Activated CD8-positive, alpha-beta T cell treated with anti-CD3 and anti-CD28 coated beads, Interleukin-2, amount 10 ng/mL, durations not matched to agents 7 days and 5 days (primary cell): ENCODE results near the gene ZNF385C. TPM values are rescaled to one million over a fixed set of nuclear protein-coding genes. Genes with fewer than 3 reads are reported as not detected.

Experiments used
- ATAC-seq: fragments of 150-1000 bp; cut with Tn5 transposase; one replicate; pipeline ENCODE4 v1.10.0; 2021; ENCODE audit warnings: moderate library complexity
- CTCF ChIA-PET: fragments of 350-600 bp; sonication (Branson Sonifier 250); formaldehyde crosslinking; loops from one replicate; lab custom pipeline; 2021; ENCODE audit warnings: antibody characterized with exemption; lab: Charles Lee
- POLR2A ChIA-PET: fragments of 350-600 bp; sonication (Branson Sonifier 250); formaldehyde crosslinking; loops from one replicate; lab custom pipeline; 2021; ENCODE audit warnings: antibody characterized with exemption; lab: Charles Lee
- DNase-seq: peaks from one replicate; pipeline ENCODE4 v3.0.0-alpha.2; 2020
- H3K27ac Mint-ChIP-seq: one replicate; pipeline ENCODE4 v1.8.0; 2021; ENCODE audit warnings: mild to moderate bottlenecking, mixed read lengths
- H3K27me3 Mint-ChIP-seq: one replicate; pipeline ENCODE4 v1.8.0; 2021; ENCODE audit warnings: low read depth, mixed read lengths
- H3K36me3 Mint-ChIP-seq: one replicate; pipeline ENCODE4 v1.8.0; 2021; ENCODE audit warnings: low read depth, mixed read lengths
- H3K4me1 Mint-ChIP-seq: one replicate; pipeline ENCODE4 v1.8.0; 2021; ENCODE audit warnings: low read depth, mixed read lengths
- H3K4me3 Mint-ChIP-seq: one replicate; pipeline ENCODE4 v1.8.0; 2021; ENCODE audit warnings: mild to moderate bottlenecking, mixed read lengths
- H3K9me3 Mint-ChIP-seq: one replicate; pipeline ENCODE4 v1.8.0; 2022; ENCODE audit warnings: mixed read lengths; ENCODE audit not compliant: insufficient read depth
- total RNA-seq, 2 experiments: library from RNA; stranded (reverse); gene quantifications; one replicate each; pipeline ENCODE4 v1.2.3, GENCODE V29; 2021

The ZNF385C gene
- total RNA-seq, 2 experiments from 2014 or later: 0.23 to 0.47 TPM

GRCh38 chr17:42002175-42002791 lies 96.0 kb downstream of the ZNF385C start:
- CTCF ChIA-PET: interaction anchor here (0.8 to 1.9 kb wide), 4 partner anchors 16 to 320 kb away, joined by 4 to 5 read pairs (median 4); partner anchors contain the start of gene NKIRAS2
- DNase-seq (no peak), ATAC-seq (no peak)
- Mint-ChIP-seq H3K4me3 (no peak overlapping the region), H3K4me1 (peaks cover 17% of the 10 kb centered on the region), H3K9me3 (no peaks in the 10 kb centered on the region), H3K36me3 (peaks cover 42% of the 10 kb centered on the region), H3K27me3 (no peaks in the 10 kb centered on the region), H3K27ac (no peak overlapping the region)
- POLR2A ChIA-PET: interaction anchor here (2.4 kb wide), 1 partner anchor 15 kb away, joined by 7 read pairs; the partner anchor contains the start of gene DNAJC7

- ATAC-seq (no peak), DNase-seq (no peak)
- Mint-ChIP-seq H3K27ac (no peak overlapping the region), H3K4me3 (no peak overlapping the region), H3K9me3 (no peaks in the 10 kb centered on the region), H3K36me3 (peaks cover 43% of the 10 kb centered on the region), H3K27me3 (no peaks in the 10 kb centered on the region), H3K4me1 (peaks cover 14% of the 10 kb centered on the region)
- POLR2A ChIA-PET: interaction anchor here (2.4 kb wide), 1 partner anchor 15 kb away, joined by 7 read pairs; the partner anchor contains the start of gene DNAJC7
- CTCF ChIA-PET: interaction anchor here (1.1 to 1.9 kb wide), 2 partner anchors 18 to 22 kb away, joined by 4 to 5 read pairs; partner anchors contain the start of gene NKIRAS2
Measured at GRCh38 chr17:42001729-42002128, 96.5 kb downstream of the ZNF385C start.

GRCh38 chr17:42000413-42001133 lies 97.7 kb downstream of the ZNF385C start:
- Mint-ChIP-seq H3K9me3 (no peaks in the 10 kb centered on the region), H3K27me3 (no peaks in the 10 kb centered on the region), H3K4me1 (peaks cover 17% of the 10 kb centered on the region), H3K4me3 (no peak overlapping the region), H3K36me3 (peaks cover 53% of the 10 kb centered on the region), H3K27ac (peak overlapping the region; percentile 6)
- POLR2A ChIA-PET: interaction anchor here (1.3 to 2.4 kb wide), 3 partner anchors 16 to 17 kb away, joined by 3 to 7 read pairs (median 4); partner anchors contain the start of gene DNAJC7
- CTCF ChIA-PET: interaction anchor here (0.7 to 1.9 kb wide), 4 partner anchors 19 to 234 kb away, joined by 3 to 5 read pairs (median 4); partner anchors contain the start of gene NKIRAS2
- no peak for DNase-seq
- ATAC-seq: no peak

GRCh38 chr17:41998497-41998896 lies 99.8 kb downstream of the ZNF385C start:
- Mint-ChIP-seq H3K4me1 (peaks cover 3% of the 10 kb centered on the region), H3K27ac (no peak overlapping the region), H3K27me3 (no peaks in the 10 kb centered on the region), H3K36me3 (peaks cover 64% of the 10 kb centered on the region), H3K9me3 (no peaks in the 10 kb centered on the region), H3K4me3 (no peak overlapping the region)
- POLR2A ChIA-PET: interaction anchor here (0.9 kb wide), 1 partner anchor 10 kb away, joined by 3 read pairs; no protein-coding TSS in a partner anchor
- CTCF ChIA-PET: interaction anchor here (1.3 kb wide), 1 partner anchor 36 kb away, joined by 6 read pairs; no protein-coding TSS in a partner anchor
- DNase-seq (no peak), ATAC-seq (no peak)

- CTCF ChIA-PET: interaction anchor here (1.6 kb wide), 2 partner anchors 21 to 23 kb away, joined by 4 to 5 read pairs; partner anchors contain the start of gene NKIRAS2
- POLR2A ChIA-PET: no interaction called here
- no peak overlapping the region for H3K4me3 Mint-ChIP-seq
Measured at GRCh38 chr17:41996855-41997164, 101.5 kb downstream of the ZNF385C start.

GRCh38 chr17:41992576-41992975 lies 105.7 kb downstream of the ZNF385C start:
- peaks cover 3% of the 10 kb centered on the region for H3K4me1 Mint-ChIP-seq
- H3K27me3 Mint-ChIP-seq: no peaks in the 10 kb centered on the region
- no peak for ATAC-seq
- H3K27ac Mint-ChIP-seq: no peak overlapping the region
- no peaks in the 10 kb centered on the region for H3K9me3 Mint-ChIP-seq
- no peak for DNase-seq
- POLR2A ChIA-PET: no interaction called here
- H3K36me3 Mint-ChIP-seq: peaks cover 69% of the 10 kb centered on the region
- CTCF ChIA-PET: interaction anchor here (1.1 kb wide), 2 partner anchors 11 to 30 kb away, joined by 3 to 4 read pairs; no protein-coding TSS in a partner anchor
- no peak overlapping the region for H3K4me3 Mint-ChIP-seq

More at GRCh38 chr17:41996855-41997164, 101.5 kb downstream of the ZNF385C start:
- Mint-ChIP-seq H3K9me3 (no peaks in the 10 kb centered on the region), H3K4me1 (peaks cover 3% of the 10 kb centered on the region), H3K27me3 (no peaks in the 10 kb centered on the region), H3K27ac (no peak overlapping the region), H3K36me3 (peaks cover 64% of the 10 kb centered on the region)
- ATAC-seq (no peak), DNase-seq (no peak)

GRCh38 chr17:41989702-41990419 lies 108.4 kb downstream of the ZNF385C start:
- H3K27ac Mint-ChIP-seq: no peak overlapping the region
- H3K4me1 Mint-ChIP-seq: no peaks in the 10 kb centered on the region
- no peak overlapping the region for H3K4me3 Mint-ChIP-seq
- POLR2A ChIA-PET: interaction anchor here (1.2 kb wide), 1 partner anchor 27 kb away, joined by 4 read pairs; the partner anchor contains the start of gene DNAJC7
- no peaks in the 10 kb centered on the region for H3K27me3 Mint-ChIP-seq
- DNase-seq: no peak
- CTCF ChIA-PET: interaction anchor here (1.0 to 2.7 kb wide), 3 partner anchors 23 to 30 kb away, joined by 3 to 10 read pairs (median 3); partner anchors contain the start of gene NKIRAS2
- no peaks in the 10 kb centered on the region for H3K9me3 Mint-ChIP-seq
- H3K36me3 Mint-ChIP-seq: peaks cover 65% of the 10 kb centered on the region
- no peak for ATAC-seq

- no peaks in the 10 kb centered on the region for H3K27me3 Mint-ChIP-seq
- ATAC-seq (no peak), DNase-seq (no peak)
- no peaks in the 10 kb centered on the region for H3K4me1 Mint-ChIP-seq
- no peak overlapping the region for H3K4me3 Mint-ChIP-seq
- CTCF ChIA-PET: interaction anchor here (1.4 to 2.7 kb wide), 3 partner anchors 26 to 127 kb away, joined by 3 to 10 read pairs (median 3); partner anchors contain the start of gene NKIRAS2
- H3K36me3 Mint-ChIP-seq: peaks cover 68% of the 10 kb centered on the region
- H3K9me3 Mint-ChIP-seq: no peaks in the 10 kb centered on the region
- POLR2A ChIA-PET: interaction anchor here (1.2 to 2.3 kb wide), 2 partner anchors 9 to 21 kb away, joined by 3 to 8 read pairs; partner anchors contain the start of gene CNP
- H3K27ac Mint-ChIP-seq: no peak overlapping the region
Measured at GRCh38 chr17:41988418-41988817, 109.9 kb downstream of the ZNF385C start.

GRCh38 chr17:41987642-41988041 lies 110.6 kb downstream of the ZNF385C start:
- Mint-ChIP-seq H3K9me3 (no peaks in the 10 kb centered on the region), H3K27me3 (no peaks in the 10 kb centered on the region), H3K36me3 (peaks cover 66% of the 10 kb centered on the region), H3K27ac (no peak overlapping the region), H3K4me1 (no peaks in the 10 kb centered on the region), H3K4me3 (no peak overlapping the region)
- ChIA-PET CTCF (interaction anchor here (1.4 to 2.7 kb wide), 2 partner anchors 25 to 128 kb away, joined by 3 to 10 read pairs; no protein-coding TSS in a partner anchor), POLR2A (interaction anchor here (1.2 to 2.3 kb wide), 2 partner anchors 10 to 20 kb away, joined by 3 to 8 read pairs; partner anchors contain the start of gene CNP)
- no peak for DNase-seq
- ATAC-seq: no peak

GRCh38 chr17:41986634-41987033 lies 111.6 kb downstream of the ZNF385C start:
- DNase-seq (no peak), ATAC-seq (no peak)
- no peaks in the 10 kb centered on the region for H3K4me1 Mint-ChIP-seq
- no peak overlapping the region for H3K4me3 Mint-ChIP-seq
- H3K36me3 Mint-ChIP-seq: peaks cover 71% of the 10 kb centered on the region
- H3K9me3 Mint-ChIP-seq: no peaks in the 10 kb centered on the region
- no peak overlapping the region for H3K27ac Mint-ChIP-seq
- ChIA-PET POLR2A (no interaction called here), CTCF (interaction anchor here (1.0 kb wide), 1 partner anchor 23 kb away, joined by 3 read pairs; no protein-coding TSS in a partner anchor)
- no peaks in the 10 kb centered on the region for H3K27me3 Mint-ChIP-seq

- no peaks in the 10 kb centered on the region for H3K9me3 Mint-ChIP-seq
- no peak overlapping the region for H3K4me3 Mint-ChIP-seq
- POLR2A ChIA-PET: interaction anchor here (1.1 kb wide), 1 partner anchor 11 kb away, joined by 4 read pairs; no protein-coding TSS in a partner anchor
- CTCF ChIA-PET: interaction anchor here (1.0 kb wide), 1 partner anchor 22 kb away, joined by 3 read pairs; no protein-coding TSS in a partner anchor
- H3K27me3 Mint-ChIP-seq: no peaks in the 10 kb centered on the region
- no peak overlapping the region for H3K27ac Mint-ChIP-seq
- ATAC-seq: no peak
- no peak for DNase-seq
- H3K4me1 Mint-ChIP-seq: no peaks in the 10 kb centered on the region
- peaks cover 69% of the 10 kb centered on the region for H3K36me3 Mint-ChIP-seq
Measured at GRCh38 chr17:41985919-41986318, 112.4 kb downstream of the ZNF385C start.
